ENCODE data around the gene EBF3. TPM values are rescaled to one million over a fixed set of nuclear protein-coding genes. Genes with fewer than 3 reads are reported as not detected.
A peak's percentile ranks its signal among the peaks of the same experiment; 100 is the strongest.

The EBF3 gene
- total RNA-seq, 8 experiments from 2014 or later = 0.10 to 112 (median 14.8) TPM

DNA sequence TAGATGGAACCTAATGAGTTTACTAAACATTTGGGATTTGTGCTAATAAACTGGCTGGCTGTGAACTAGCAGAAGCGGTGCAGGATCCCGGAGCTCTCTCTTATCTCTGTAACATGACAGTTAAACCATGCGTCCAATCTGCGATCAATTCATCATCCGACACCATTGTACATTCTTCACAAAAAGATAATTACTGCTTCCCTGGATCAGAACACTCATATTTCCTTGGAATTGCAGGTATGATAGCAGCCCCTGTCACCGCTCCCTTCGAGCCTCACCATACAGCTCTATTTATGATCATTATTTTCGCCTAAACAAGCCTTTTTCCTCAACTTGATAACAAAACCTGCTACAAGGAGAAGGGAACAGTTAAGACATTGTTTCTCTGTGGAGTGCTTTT lies 18.5 kb downstream of the EBF3 start:
- no peak overlapping the region for H3K4me3 ChIP-seq
- peak in 3 of 8 experiments; percentile 5 to 19 (median 10) for ATAC-seq (replicated peaks in 6 of 8)
- 62 to 100% (median 79%) methylated on average over 2 to 8 of the region's 8 CpGs; no CpG with 5 or more reads in 2 of the 10 experiments for WGBS, 10 experiments
- H3K27ac ChIP-seq = peak overlapping the region; percentile 30 to 59
- peaks cover 55 to 85% of the 10 kb centered on the region in 2 donors for H3K4me1 ChIP-seq (replicated peaks in 1 of 2)
- in situ Hi-C loops (cut with MboI; ENCODE audit: low pct_unique_long_range_greater_than_20kb in 2 of 9, low sequenced_read_pairs in 9 of 9, unreplicated experiment in 9 of 9) = no loop called here

DNA sequence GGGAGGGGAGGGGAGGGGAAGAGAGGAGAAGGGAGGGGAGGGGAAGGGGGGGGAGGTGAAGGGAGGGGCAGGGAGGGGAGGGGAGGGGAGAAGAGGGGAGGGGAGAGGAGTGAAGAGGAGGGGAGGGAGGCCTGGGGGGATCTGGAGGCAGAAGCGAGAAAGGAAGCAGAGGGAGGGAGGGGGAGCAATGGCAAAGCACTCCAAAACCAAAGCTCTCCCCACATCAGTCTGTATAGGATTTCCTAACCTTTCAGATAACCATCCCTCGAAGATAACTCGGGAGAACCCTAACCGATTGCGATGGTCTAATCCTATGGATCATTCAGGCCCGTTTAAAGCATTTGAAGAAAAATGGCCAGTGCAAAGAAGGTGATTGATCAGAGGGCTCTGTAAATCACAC lies 19.0 kb downstream of the EBF3 start:
- WGBS, 10 experiments = 70 to 100% (median 80%) methylated on average over 1 to 2 of the region's 6 CpGs; no CpG with 5 or more reads in 7 of the 10 experiments
- in situ Hi-C loops (cut with MboI; ENCODE audit: low pct_unique_long_range_greater_than_20kb in 2 of 9, low sequenced_read_pairs in 9 of 9, unreplicated experiment in 9 of 9) = no loop called here

DNA sequence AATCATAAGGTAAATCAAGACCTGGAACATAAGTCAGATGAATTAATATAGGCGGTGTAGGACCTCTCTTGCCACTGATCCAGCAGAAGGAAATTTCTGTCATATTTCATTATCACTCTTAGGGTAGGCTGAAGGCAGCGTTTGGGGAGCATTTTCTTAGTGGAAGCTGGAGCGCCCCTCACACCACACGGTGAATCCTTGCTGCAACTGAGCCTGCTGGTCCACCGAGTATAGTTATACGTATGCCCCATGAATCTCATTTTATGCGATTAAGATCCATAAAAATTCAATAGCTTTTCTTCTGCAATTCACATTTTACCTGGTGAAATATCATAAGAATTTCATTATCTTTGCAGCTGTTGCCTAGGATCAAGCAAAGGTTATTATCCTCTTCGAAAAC lies 19.6 kb downstream of the EBF3 start:
- H3K4me3 ChIP-seq = no peak overlapping the region
- H3K27ac ChIP-seq = peak overlapping the region; percentile 12 to 64
- in situ Hi-C loops (cut with MboI; ENCODE audit: low pct_unique_long_range_greater_than_20kb in 2 of 9, low sequenced_read_pairs in 9 of 9, unreplicated experiment in 9 of 9) = no loop called here
- ATAC-seq (replicated peaks in 6 of 8) = peak in 1 of 8 experiments; percentile 25
- peaks cover 46 to 82% of the 10 kb centered on the region in 2 donors for H3K4me1 ChIP-seq (replicated peaks in 1 of 2)
- 62 to 100% (median 81%) methylated on average over 1 to 8 of the region's 8 CpGs; no CpG with 5 or more reads in 1 of the 10 experiments for WGBS, 10 experiments

More for the DNA sequence above, 19.0 kb downstream of the EBF3 start:
- Histone ChIP-seq H3K4me3 (no peak overlapping the region), H3K27ac (peak overlapping the region; percentile 30 to 59), H3K4me1 (replicated peaks in 1 of 2) (peaks cover 50 to 85% of the 10 kb centered on the region in 2 donors)
- peak in 5 of 8 experiments; percentile 14 to 45 (median 31) for ATAC-seq (replicated peaks in 6 of 8)

DNA sequence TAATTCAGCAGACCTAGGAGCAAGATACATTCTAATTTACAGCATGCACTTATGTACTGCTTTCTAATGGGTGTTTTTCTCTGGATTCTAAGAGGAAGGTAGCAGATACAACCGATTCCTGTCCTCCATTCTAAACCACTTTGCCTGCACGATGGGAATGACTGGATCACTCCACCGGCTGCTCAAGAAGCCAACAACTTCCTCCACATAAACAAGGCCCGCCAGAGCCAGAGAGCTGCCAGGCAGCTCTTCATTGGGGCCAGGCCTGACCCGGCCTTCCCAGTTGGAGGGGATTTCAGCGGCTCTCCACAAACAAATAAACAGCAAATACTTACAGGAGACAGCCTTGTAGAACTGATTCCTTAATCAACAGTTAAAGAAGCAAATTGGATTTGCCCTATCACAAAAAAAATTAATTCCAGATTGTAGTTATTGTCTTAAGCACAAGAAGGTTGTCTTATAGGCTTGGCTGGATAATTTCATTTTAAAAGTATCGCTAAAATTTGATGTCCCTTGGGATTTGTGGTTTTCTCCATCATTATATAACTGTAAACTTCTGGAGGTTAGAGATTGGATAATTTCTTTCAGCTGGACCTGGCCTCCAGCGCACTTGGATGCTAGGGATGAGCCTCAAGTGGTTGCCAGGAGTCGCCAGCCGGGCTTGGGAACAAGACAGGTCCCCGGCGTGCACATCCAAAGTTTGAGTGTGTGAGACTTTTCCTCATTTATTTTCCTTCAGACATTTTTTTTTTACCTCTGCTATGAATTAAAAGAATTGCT lies 20.9 kb downstream of the EBF3 start:
- Histone ChIP-seq H3K4me1 (replicated peaks in 1 of 2) (peaks cover 44 to 78% of the 10 kb centered on the region in 2 donors), H3K4me3 (no peak overlapping the region), H3K27ac (peak overlapping the region; percentile 2 to 64)
- in situ Hi-C loops (cut with MboI; ENCODE audit: low pct_unique_long_range_greater_than_20kb in 2 of 9, low sequenced_read_pairs in 9 of 9, unreplicated experiment in 9 of 9) = no loop called here
- no peak for ATAC-seq (replicated peaks in 6 of 8)
- 14 to 97% (median 75%) methylated on average over 5 to 11 of the region's 12 CpGs for WGBS, 10 experiments

DNA sequence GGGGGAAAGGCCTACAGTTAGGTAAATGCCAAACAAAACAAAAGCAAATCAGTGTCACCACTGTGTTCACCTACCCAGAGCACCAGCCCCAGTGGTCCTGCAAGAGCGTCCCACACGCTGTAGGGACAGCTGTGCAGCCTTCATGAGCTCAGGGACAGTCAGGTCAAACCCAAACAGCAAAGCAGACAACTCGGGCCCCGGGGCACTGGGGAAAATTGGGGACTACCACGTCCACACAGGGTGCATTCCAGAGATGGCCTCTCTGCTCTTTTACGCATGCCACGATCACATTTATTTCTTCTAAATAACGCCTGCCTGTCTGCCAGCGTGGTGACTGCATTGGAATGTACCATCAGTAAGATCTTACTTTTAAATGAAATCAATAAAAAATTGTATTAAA lies 21.7 kb downstream of the EBF3 start:
- Histone ChIP-seq H3K4me1 (replicated peaks in 1 of 2) (peaks cover 44 to 73% of the 10 kb centered on the region in 2 donors), H3K4me3 (no peak overlapping the region), H3K27ac (no peak overlapping the region)
- WGBS, 10 experiments = 60 to 100% (median 91%) methylated on average over 3 to 7 of the region's 9 CpGs; no CpG with 5 or more reads in 2 of the 10 experiments
- in situ Hi-C loops (cut with MboI; ENCODE audit: low pct_unique_long_range_greater_than_20kb in 2 of 9, low sequenced_read_pairs in 9 of 9, unreplicated experiment in 9 of 9) = no loop called here
- ATAC-seq (replicated peaks in 6 of 8) = no peak

- 78 to 100% (median 86%) methylated on average over 1 of the region's 4 CpGs; no CpG with 5 or more reads in 5 of the 10 experiments for WGBS, 10 experiments
- no peak overlapping the region for H3K4me3 ChIP-seq
- H3K4me1 ChIP-seq (replicated peaks in 1 of 2) = peaks cover 40 to 69% of the 10 kb centered on the region in 2 donors
- in situ Hi-C loops (cut with MboI; ENCODE audit: low pct_unique_long_range_greater_than_20kb in 2 of 9, low sequenced_read_pairs in 9 of 9, unreplicated experiment in 9 of 9) = no loop called here
- no peak for ATAC-seq (replicated peaks in 6 of 8)
- no peak overlapping the region for H3K27ac ChIP-seq
Observed at GRCh38 chr10:129942019-129942277, 22.1 kb downstream of the EBF3 start.

GRCh38 chr10:129941199-129942018 lies 22.7 kb downstream of the EBF3 start:
- 10 to 100% (median 80%) methylated on average over 1 to 5 of the region's 16 CpGs; no CpG with 5 or more reads in 1 of the 10 experiments for WGBS, 10 experiments
- in situ Hi-C loops (cut with MboI; ENCODE audit: low pct_unique_long_range_greater_than_20kb in 2 of 9, low sequenced_read_pairs in 9 of 9, unreplicated experiment in 9 of 9) = no loop called here
- ATAC-seq (replicated peaks in 6 of 8) = no peak
- Histone ChIP-seq H3K4me3 (no peak overlapping the region), H3K27ac (no peak overlapping the region), H3K4me1 (replicated peaks in 1 of 2) (peaks cover 35 to 63% of the 10 kb centered on the region in 2 donors)

GRCh38 chr10:129940617-129941198 lies 23.4 kb downstream of the EBF3 start:
- Histone ChIP-seq H3K27ac (no peak overlapping the region), H3K4me3 (no peak overlapping the region), H3K4me1 (replicated peaks in 1 of 2) (peaks cover 35 to 61% of the 10 kb centered on the region in 2 donors)
- WGBS, 10 experiments = 55 to 100% (median 91%) methylated on average over 1 to 5 of the region's 13 CpGs; no CpG with 5 or more reads in 4 of the 10 experiments
- no peak for ATAC-seq (replicated peaks in 6 of 8)
- in situ Hi-C loops (cut with MboI; ENCODE audit: low pct_unique_long_range_greater_than_20kb in 2 of 9, low sequenced_read_pairs in 9 of 9, unreplicated experiment in 9 of 9) = no loop called here

DNA sequence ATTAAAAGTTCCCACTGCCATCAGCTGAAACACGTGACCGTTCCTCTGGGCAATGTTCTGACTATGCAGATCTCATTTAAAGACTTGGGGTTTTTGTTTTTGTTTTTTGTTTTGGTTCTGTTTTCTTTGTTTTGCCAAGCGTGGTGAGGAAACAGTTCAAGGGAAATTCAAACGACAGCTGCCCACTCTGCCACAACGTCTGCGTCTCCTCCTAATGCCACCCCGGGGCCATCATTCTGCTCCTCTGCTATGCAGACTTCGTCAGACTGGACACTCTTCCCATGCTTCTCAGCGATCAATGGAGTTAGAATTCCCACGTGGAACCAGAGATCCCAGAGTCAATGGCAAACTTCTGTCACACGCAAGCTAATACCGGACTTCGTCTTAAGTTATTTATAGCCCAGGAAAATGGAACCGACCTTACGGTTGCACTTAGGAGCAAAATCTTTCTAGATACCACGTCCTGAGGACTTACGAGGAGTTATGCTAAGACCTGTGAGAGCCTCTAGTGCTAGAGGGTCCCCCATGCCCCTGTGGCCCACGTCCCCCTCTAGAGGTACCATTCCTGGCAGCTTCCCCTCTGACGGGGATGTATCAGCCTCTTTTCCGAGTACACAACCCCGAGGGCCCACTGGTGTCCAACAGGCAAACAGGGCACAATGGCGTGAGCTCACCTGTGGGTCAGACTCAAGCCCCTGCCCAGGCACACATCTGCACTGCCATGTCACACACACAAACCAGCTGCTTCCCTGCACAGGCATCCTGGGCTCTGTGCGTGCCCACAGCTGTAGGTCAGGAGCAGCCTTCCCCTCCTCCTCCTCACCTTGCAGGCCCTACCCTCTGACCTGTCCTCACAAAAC lies 24.4 kb downstream of the EBF3 start:
- H3K4me3 ChIP-seq = no peak overlapping the region
- in situ Hi-C loops (cut with MboI; ENCODE audit: low pct_unique_long_range_greater_than_20kb in 2 of 9, low sequenced_read_pairs in 9 of 9, unreplicated experiment in 9 of 9) = no loop called here
- no peak overlapping the region for H3K27ac ChIP-seq
- WGBS, 10 experiments = 56 to 96% (median 86%) methylated on average over 1 to 15 of the region's 23 CpGs; no CpG with 5 or more reads in 1 of the 10 experiments
- peaks cover 31 to 52% of the 10 kb centered on the region in 2 donors for H3K4me1 ChIP-seq (replicated peaks in 1 of 2)
- ATAC-seq (replicated peaks in 6 of 8) = no peak

DNA sequence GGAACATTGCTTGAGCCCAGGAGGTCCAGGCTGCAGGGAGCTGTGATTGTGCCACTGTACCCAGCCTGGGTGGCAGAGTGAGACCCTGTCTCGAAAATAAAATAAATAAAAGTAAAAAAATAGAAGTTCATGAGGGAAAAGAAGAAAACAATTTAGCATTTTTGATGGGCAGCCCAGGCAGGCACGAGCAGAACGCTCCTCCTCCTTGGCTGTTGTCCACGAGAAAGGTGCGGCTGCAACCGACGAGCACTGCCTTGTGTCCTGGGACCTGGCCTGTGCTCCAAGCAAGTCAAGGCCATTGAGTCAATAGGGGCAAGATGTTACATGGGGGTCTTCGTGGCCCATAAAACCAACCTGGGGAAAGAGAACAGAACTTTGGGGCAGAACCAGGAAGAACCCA lies 25.6 kb downstream of the EBF3 start:
- Histone ChIP-seq H3K4me3 (no peak overlapping the region), H3K4me1 (replicated peaks in 1 of 2) (peaks cover 28 to 46% of the 10 kb centered on the region in 2 donors), H3K27ac (no peak overlapping the region)
- ATAC-seq (replicated peaks in 6 of 8) = no peak
- in situ Hi-C loops (cut with MboI; ENCODE audit: low pct_unique_long_range_greater_than_20kb in 2 of 9, low sequenced_read_pairs in 9 of 9, unreplicated experiment in 9 of 9) = no loop called here
- WGBS, 10 experiments = 27 to 89% (median 74%) methylated on average over 1 to 7 of the region's 8 CpGs; no CpG with 5 or more reads in 2 of the 10 experiments

GRCh38 chr10:129937351-129937751 lies 26.7 kb downstream of the EBF3 start:
- in situ Hi-C loops (cut with MboI; ENCODE audit: low pct_unique_long_range_greater_than_20kb in 2 of 9, low sequenced_read_pairs in 9 of 9, unreplicated experiment in 9 of 9) = no loop called here
- Histone ChIP-seq H3K27ac (no peak overlapping the region), H3K4me1 (replicated peaks in 1 of 2) (peaks cover 29 to 46% of the 10 kb centered on the region in 2 donors), H3K4me3 (no peak overlapping the region)
- 73 to 100% (median 90%) methylated on average over 1 to 9 of the region's 10 CpGs; no CpG with 5 or more reads in 6 of the 10 experiments for WGBS, 10 experiments
- ATAC-seq (replicated peaks in 6 of 8) = no peak

- no peak overlapping the region for H3K4me3 ChIP-seq
- in situ Hi-C loops (cut with MboI; ENCODE audit: low pct_unique_long_range_greater_than_20kb in 2 of 9, low sequenced_read_pairs in 9 of 9, unreplicated experiment in 9 of 9) = no loop called here
- no peak for ATAC-seq (replicated peaks in 6 of 8)
- peaks cover 25 to 46% of the 10 kb centered on the region in 2 donors for H3K4me1 ChIP-seq (replicated peaks in 1 of 2)
- 40 to 100% (median 87%) methylated on average over 1 to 5 of the region's 16 CpGs; no CpG with 5 or more reads in 4 of the 10 experiments for WGBS, 10 experiments
- H3K27ac ChIP-seq = no peak overlapping the region
Observed at GRCh38 chr10:129936923-129937300, 27.2 kb downstream of the EBF3 start.

All from motor neuron (in vitro differentiated cells).